K562 (cell line): ENCODE results near the gene LPCAT3. TPM values are rescaled to one million over a fixed set of nuclear protein-coding genes. Genes with fewer than 3 reads are reported as not detected.

ENCODE experiments used
- AFF4 ChIP-seq: sonication (generic); formaldehyde crosslinking; IDR thresholded peaks from 2 replicates; pipeline ENCODE4 v1.8.0; 2023; ENCODE audit warnings: mild to moderate bottlenecking, missing genetic modification reagents
- ATF1 ChIP-seq, 2 experiments: fragments of 450-650 bp in 1 of 2; IDR thresholded peaks; 2 replicates each; pipeline ENCODE4 v1.6.1; 2016; ENCODE audit warnings: missing compliant biosample characterization in 1 of 2, missing genetic modification characterization in 1 of 2
- ATF7 ChIP-seq: fragments of 450-650 bp; IDR thresholded peaks from 2 replicates; pipeline ENCODE4 v1.7.1; 2014; ENCODE audit warnings: mild to moderate bottlenecking, moderate library complexity
- FOXA3 ChIP-seq, 2 experiments: fragments of 450-650 bp in 1 of 2; sonication (generic) in 1 of 2; formaldehyde crosslinking; IDR thresholded peaks in 1 of 2; conservative IDR thresholded peaks in 1 of 2; 2 replicates each; pipeline versions ENCODE4 v1.4.0 to v1.8.0; 2020 to 2022; ENCODE audit warnings: mild to moderate bottlenecking in 2 of 2, missing genetic modification reagents in 1 of 2
- FUS ChIP-seq: fragments of 200-400 bp; formaldehyde crosslinking; optimal IDR thresholded peaks from 2 replicates; pipeline ENCODE3; 2017; ENCODE audit warnings: low read depth, low read length
- HDAC1 ChIP-seq, 2 experiments: fragments of 450-650 bp; IDR thresholded peaks; 2 replicates each; pipeline ENCODE4 v1.6.1; 2016 to 2017; ENCODE audit warnings: inconsistent platforms in 1 of 2, mild to moderate bottlenecking in 1 of 2, moderate library complexity in 1 of 2
- ID3 ChIP-seq, 2 experiments: fragments of 250-450 bp in 1 of 2; fragments of 450-650 bp in 1 of 2; sonication (Bioruptor Pico) in 1 of 2; IDR thresholded peaks; 2 replicates each; pipeline versions ENCODE4 v1.6.1 to v1.8.0; 2016 to 2021; ENCODE audit warnings: mild to moderate bottlenecking in 2 of 2, moderate library complexity in 2 of 2, missing compliant biosample characterization in 1 of 2, missing genetic modification characterization in 1 of 2
- ILF3 ChIP-seq: fragments of 450-650 bp; IDR thresholded peaks from 2 replicates; pipeline ENCODE4 v1.6.1; 2018; ENCODE audit warnings: antibody characterized with exemption, mild to moderate bottlenecking, moderate library complexity, borderline replicate concordance
- KAT7 ChIP-seq: sonication (generic); formaldehyde crosslinking; IDR thresholded peaks from 2 replicates; pipeline ENCODE4 v1.8.0; 2022; ENCODE audit warnings: missing genetic modification reagents, mild to moderate bottlenecking, borderline replicate concordance
- KDM4B ChIP-seq, 2 experiments: fragments of 450-650 bp in 1 of 2; sonication (generic) in 1 of 2; IDR thresholded peaks; 2 replicates each; pipeline ENCODE4 v1.6.1; 2016 to 2017; ENCODE audit warnings: borderline replicate concordance in 2 of 2, antibody characterized with exemption in 1 of 2, low read depth in 1 of 2, mild to moderate bottlenecking in 1 of 2
- KHSRP ChIP-seq: fragments of 450-650 bp; IDR thresholded peaks from 2 replicates; pipeline ENCODE4 v1.6.1; 2017
- PHF8 ChIP-seq: fragments of 200-600 bp; sonication (generic); IDR thresholded peaks from 2 replicates; pipeline ENCODE4 v1.6.1; 2012; ENCODE audit warnings: mixed run types, mild to moderate bottlenecking, inconsistent platforms, low read length, moderate library complexity, borderline replicate concordance
- RAD21 ChIP-seq, 2 experiments: fragments of 250-450 bp in 1 of 2; fragments of 450-650 bp in 1 of 2; sonication (Bioruptor Pico) in 1 of 2; formaldehyde crosslinking in 1 of 2; IDR thresholded peaks in 1 of 2; conservative IDR thresholded peaks in 1 of 2; 2 replicates each; pipeline versions ENCODE4 v1.4.0 to v1.8.0; 2020 to 2022; ENCODE audit warnings: mild to moderate bottlenecking in 2 of 2, moderate library complexity in 1 of 2
- RB1 ChIP-seq: fragments of 450-650 bp; IDR thresholded peaks from 2 replicates; pipeline ENCODE4 v1.6.1; 2017; ENCODE audit warnings: low read depth, mild to moderate bottlenecking
- RBFOX2 ChIP-seq: fragments of 200-400 bp; formaldehyde crosslinking; IDR thresholded peaks from 2 replicates; pipeline ENCODE4 v1.6.1; 2017; ENCODE audit warnings: low read depth, mild to moderate bottlenecking, low read length, moderate library complexity
- SRF ChIP-seq, 2 experiments: fragments of 250-450, 450-650 bp in 1 of 2; sonication (Bioruptor Pico) in 1 of 2; sonication (generic) in 1 of 2; formaldehyde crosslinking; IDR thresholded peaks; 2 replicates each; pipeline versions ENCODE4 v1.5.0 to v1.5.1; 2020 to 2022; ENCODE audit warnings: mild to moderate bottlenecking in 1 of 2, missing genetic modification reagents in 1 of 2
- STAG1 ChIP-seq: sonication (generic); formaldehyde crosslinking; IDR thresholded peaks from 2 replicates; pipeline ENCODE4 v1.5.0; 2020; ENCODE audit warnings: missing genetic modification reagents, borderline replicate concordance
- ZBTB8A ChIP-seq: fragments of 450-650 bp; IDR thresholded peaks from 2 replicates; pipeline ENCODE4 v1.6.1; 2018; ENCODE audit warnings: mild to moderate bottlenecking, moderate library complexity; ENCODE audit not compliant: partially characterized antibody
- ZNF583 ChIP-seq: fragments of 250-450 bp; sonication (Bioruptor Pico); IDR thresholded peaks from 2 replicates; pipeline ENCODE4 v1.4.0; 2020
- polyA plus RNA-seq, 8 experiments: library from polyadenylated mRNA; depleted of rRNA in 4 of 8; stranded (reverse) in 5 of 8; unstranded in 3 of 8; fragments of >200 nt; fragmentation: Nextera tagmentation in 2 of 8; fragmentation: Illumina TruSeq in 1 of 8; extraction: Ambion mirVana in 2 of 8; extraction: Trizol in 1 of 8; gene quantifications; 2 replicates each; pipeline versions ENCODE4 v1.2.1 to v1.2.3, GENCODE V29; 2011 to 2014; ENCODE audit warnings: inconsistent platforms in 1 of 8, missing spikeins in 1 of 8
- total RNA-seq, 7 experiments: library from RNA; depleted of rRNA in 6 of 7; stranded (reverse); fragments of >200 nt in 6 of 7; fragmentation: Illumina TruSeq in 2 of 7; extraction: Trizol in 2 of 7; gene quantifications; 2 replicates each; pipeline versions ENCODE4 v1.2.1 to v1.2.3, GENCODE V29; 2011 to 2021; ENCODE audit warnings: low replicate concordance in 1 of 7
- TF ChIP-seq, protein P1 (sequence below): fragments of 250-450 bp; sonication (Bioruptor Pico); IDR thresholded peaks from 2 replicates; pipeline ENCODE4 v1.5.0; 2021

LPCAT3 gene
- total and polyA plus RNA-seq, 9 of the 15 experiments (the other 6 are each of a cell fraction or from before 2014, with no cell fraction given): 4.9 to 52.5 (median 25.3) TPM

DNA sequence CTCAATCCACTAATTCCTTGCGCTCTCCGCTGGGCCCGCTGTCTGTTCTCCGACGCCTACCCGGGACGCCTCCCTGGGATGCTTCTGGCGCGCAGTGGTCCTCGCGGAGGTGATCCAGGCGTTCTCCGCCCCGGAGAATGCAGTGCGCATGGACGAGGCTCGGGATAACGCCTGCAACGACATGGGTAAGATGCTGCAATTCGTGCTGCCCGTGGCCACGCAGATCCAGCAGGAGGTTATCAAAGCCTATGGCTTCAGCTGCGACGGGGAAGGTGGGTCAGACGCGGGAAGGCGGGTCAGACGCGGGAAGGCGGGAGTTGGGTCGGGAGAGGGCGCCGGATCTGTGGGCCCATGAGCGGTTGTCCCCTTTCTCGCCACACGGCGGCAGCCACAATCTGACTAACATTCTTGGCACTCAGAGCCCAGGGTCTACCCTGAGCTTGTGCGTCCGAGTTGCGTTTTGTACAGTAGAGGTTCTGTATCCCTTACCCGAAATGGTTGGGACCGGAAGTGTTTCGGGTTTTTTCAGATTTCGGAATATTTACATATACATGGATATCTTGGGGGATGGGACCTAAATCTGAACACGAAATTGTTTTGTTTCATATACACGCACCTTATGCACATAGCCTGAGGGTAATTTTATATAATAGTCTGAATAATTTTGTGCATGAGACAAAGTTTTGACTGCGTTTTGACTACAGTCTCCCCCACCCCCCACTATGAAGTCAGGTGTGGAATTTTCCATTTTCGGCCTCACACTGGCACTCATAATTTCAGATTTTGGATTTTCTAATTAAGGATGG lies 73.7 kb downstream of the LPCAT3 start (continued):
- TF ChIP-seq AFF4 (peak; percentile 62), KDM4B (IDR thresholded peaks at IDR 0.05; ENCODE audit: borderline replicate concordance in 2 of 2, low read depth in 1 of 2) (no peak), ATF1 (CRISPR knock-in tag; IDR thresholded peaks at IDR 0.05) (no peak), ATF1 (tag; IDR thresholded peaks at IDR 0.05) (peak; percentile 19; the same call in 1 of the 2 replicates), KHSRP (no peak), PHF8 (peak; percentile 34; the same call in 1 of the 2 replicates), ZBTB8A (no peak), RAD21 (CRISPR knock-in tag; conservative IDR thresholded peaks at IDR 0.05 in 1 of 2, IDR thresholded peaks at IDR 0.05 in 1 of 2) (peak; percentile 90 to 91), STAG1 (CRISPR knock-in tag) (peak; percentile 28; the same call in 1 of the 2 replicates), HDAC1 (IDR thresholded peaks at IDR 0.05) (peak in 1 of 2 experiments; percentile 72; a peak in 2 of 4 replicates), ILF3 (no peak), RBFOX2 (peak; percentile 96), FOXA3 (CRISPR knock-in tag; conservative IDR thresholded peaks at IDR 0.05 in 1 of 2, IDR thresholded peaks at IDR 0.05 in 1 of 2) (no peak), RB1 (peak; percentile 85; the same call in 1 of the 2 replicates), ZNF583 (CRISPR knock-in tag) (no peak), ID3 (CRISPR knock-in tag; IDR thresholded peaks at IDR 0.05) (no peak), ID3 (tag; IDR thresholded peaks at IDR 0.05) (peak; percentile 71; the same call in 1 of the 2 replicates), SRF (CRISPR knock-in tag; IDR thresholded peaks at IDR 0.05) (peak; percentile 61 to 91; a peak in 2 of 4 replicates), ATF7 (peak; percentile 38), FUS (peak; percentile 63), KAT7 (CRISPR knock-in tag) (peak; percentile 77; the same call in 1 of the 2 replicates)
- TF ChIP-seq, protein P1, sequence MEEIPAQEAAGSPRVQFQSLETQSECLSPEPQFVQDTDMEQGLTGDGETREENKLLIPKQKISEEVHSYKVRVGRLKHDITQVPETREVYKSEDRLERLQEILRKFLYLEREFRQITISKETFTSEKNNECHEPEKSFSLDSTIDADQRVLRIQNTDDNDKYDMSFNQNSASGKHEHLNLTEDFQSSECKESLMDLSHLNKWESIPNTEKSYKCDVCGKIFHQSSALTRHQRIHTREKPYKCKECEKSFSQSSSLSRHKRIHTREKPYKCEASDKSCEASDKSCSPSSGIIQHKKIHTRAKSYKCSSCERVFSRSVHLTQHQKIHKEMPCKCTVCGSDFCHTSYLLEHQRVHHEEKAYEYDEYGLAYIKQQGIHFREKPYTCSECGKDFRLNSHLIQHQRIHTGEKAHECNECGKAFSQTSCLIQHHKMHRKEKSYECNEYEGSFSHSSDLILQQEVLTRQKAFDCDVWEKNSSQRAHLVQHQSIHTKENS (CRISPR knock-in tag): no peak
